ENCODE results near the gene APCDD1L. TPM values are rescaled to one million over a fixed set of nuclear protein-coding genes. Genes with fewer than 3 reads are reported as not detected.

APCDD1L gene
- total RNA-seq, 1 experiment from 2014 or later: 2.4 TPM

- TF ChIP-seq ZNF532 (CRISPR knock-in tag; IDR thresholded peaks at IDR 0.05; ENCODE audit: borderline replicate concordance): no peak
- no peak for TF ChIP-seq TCF7 (CRISPR knock-in tag; IDR thresholded peaks at IDR 0.05; ENCODE audit: low read depth)
- TF ChIP-seq NR3C1 (CRISPR knock-in tag; conservative IDR thresholded peaks at IDR 0.05; ENCODE audit: low read depth): no peak
- no peak for TF ChIP-seq PREB (CRISPR knock-in tag; IDR thresholded peaks at IDR 0.05; ENCODE audit: borderline replicate concordance)
- TF ChIP-seq ETV6 (CRISPR knock-in tag; IDR thresholded peaks at IDR 0.05): no peak
Measured at GRCh38 chr20:58526411-58526810, 11.2 kb upstream of the APCDD1L start (continued).

- TF ChIP-seq IRF1 (CRISPR knock-in tag; IDR thresholded peaks at IDR 0.05) (no peak), PREB (CRISPR knock-in tag; IDR thresholded peaks at IDR 0.05; ENCODE audit: borderline replicate concordance) (no peak), TCF7 (CRISPR knock-in tag; IDR thresholded peaks at IDR 0.05; ENCODE audit: low read depth) (no peak), ZNF425 (CRISPR knock-in tag; conservative IDR thresholded peaks at IDR 0.05) (no peak), ZNF416 (CRISPR knock-in tag; IDR thresholded peaks at IDR 0.05) (no peak), ATF1 (CRISPR knock-in tag; IDR thresholded peaks at IDR 0.05) (no peak), USF2 (CRISPR knock-in tag; IDR thresholded peaks at IDR 0.05) (no peak), JUN (CRISPR knock-in tag; IDR thresholded peaks at IDR 0.05) (no peak), SOX15 (CRISPR knock-in tag; IDR thresholded peaks at IDR 0.05) (no peak), ZBTB21 (CRISPR knock-in tag; IDR thresholded peaks at IDR 0.05; ENCODE audit: borderline replicate concordance) (no peak), KAT7 (CRISPR knock-in tag; IDR thresholded peaks at IDR 0.05; ENCODE audit: borderline replicate concordance) (no peak), OVOL2 (CRISPR knock-in tag; IDR thresholded peaks at IDR 0.05; ENCODE audit: borderline replicate concordance) (no peak)
- Mint-ChIP-seq H3K27ac (no peak overlapping the region), H3K4me3 (no peak overlapping the region), H3K36me3 (peaks cover 43% of the 10 kb centered on the region), H3K27me3 (ENCODE audit: low read depth) (peaks cover 4% of the 10 kb centered on the region), H3K4me1 (peaks cover 14% of the 10 kb centered on the region), H3K9me3 (peaks cover 52% of the 10 kb centered on the region)
- ChIA-PET CTCF (interaction anchor here (1.2 kb wide), 1 partner anchor 19 kb away, joined by 3 read pairs; no protein-coding TSS in a partner anchor), POLR2A (no interaction called here)
- no peak for DNase-seq (ENCODE audit: low spot score)
- ATAC-seq: no peak
Measured at GRCh38 chr20:58524814-58525213, 9.6 kb upstream of the APCDD1L start.
